RWPE1 (cell line): ENCODE results near the gene CCNY.

Source experiments
- CTCF ChIA-PET: fragments of 350-600 bp; sonication (Branson Sonifier 250); formaldehyde crosslinking; extraction: SDS; loops from one replicate; lab custom pipeline; 2021; lab: Yijun Ruan, JAX
- POLR2A ChIA-PET: fragments of 400-600 bp; formaldehyde crosslinking; extraction: SDS; loops from one replicate; lab custom pipeline; 2020; ENCODE audit warnings: antibody characterized with exemption; ENCODE audit not compliant: low non-redundant PET; lab: Yijun Ruan, JAX
- DNase-seq: peaks from one replicate; pipeline ENCODE4 v3.0.0; 2012; ENCODE audit warnings: low spot score
- H3K27ac ChIP-seq: fragments of 450-650 bp; 2 replicates; pipeline ENCODE4 v1.5.1; 2017
- TF ChIP-seq, protein P1 (sequence below): fragments of 450-650 bp; conservative IDR thresholded peaks from 2 replicates; pipeline ENCODE4 v1.5.1; 2017; ENCODE audit warnings: low read depth, mild to moderate bottlenecking

Gene CCNY

GRCh38 chr10:35375091-35375765 lies 38.9 kb downstream of the CCNY start:
- H3K27ac ChIP-seq, result no peak overlapping the region
- ChIA-PET POLR2A (no interaction called here), CTCF (no interaction called here)
- no peak for DNase-seq
- TF ChIP-seq, protein P1, sequence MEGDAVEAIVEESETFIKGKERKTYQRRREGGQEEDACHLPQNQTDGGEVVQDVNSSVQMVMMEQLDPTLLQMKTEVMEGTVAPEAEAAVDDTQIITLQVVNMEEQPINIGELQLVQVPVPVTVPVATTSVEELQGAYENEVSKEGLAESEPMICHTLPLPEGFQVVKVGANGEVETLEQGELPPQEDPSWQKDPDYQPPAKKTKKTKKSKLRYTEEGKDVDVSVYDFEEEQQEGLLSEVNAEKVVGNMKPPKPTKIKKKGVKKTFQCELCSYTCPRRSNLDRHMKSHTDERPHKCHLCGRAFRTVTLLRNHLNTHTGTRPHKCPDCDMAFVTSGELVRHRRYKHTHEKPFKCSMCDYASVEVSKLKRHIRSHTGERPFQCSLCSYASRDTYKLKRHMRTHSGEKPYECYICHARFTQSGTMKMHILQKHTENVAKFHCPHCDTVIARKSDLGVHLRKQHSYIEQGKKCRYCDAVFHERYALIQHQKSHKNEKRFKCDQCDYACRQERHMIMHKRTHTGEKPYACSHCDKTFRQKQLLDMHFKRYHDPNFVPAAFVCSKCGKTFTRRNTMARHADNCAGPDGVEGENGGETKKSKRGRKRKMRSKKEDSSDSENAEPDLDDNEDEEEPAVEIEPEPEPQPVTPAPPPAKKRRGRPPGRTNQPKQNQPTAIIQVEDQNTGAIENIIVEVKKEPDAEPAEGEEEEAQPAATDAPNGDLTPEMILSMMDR, result no peak

DNA sequence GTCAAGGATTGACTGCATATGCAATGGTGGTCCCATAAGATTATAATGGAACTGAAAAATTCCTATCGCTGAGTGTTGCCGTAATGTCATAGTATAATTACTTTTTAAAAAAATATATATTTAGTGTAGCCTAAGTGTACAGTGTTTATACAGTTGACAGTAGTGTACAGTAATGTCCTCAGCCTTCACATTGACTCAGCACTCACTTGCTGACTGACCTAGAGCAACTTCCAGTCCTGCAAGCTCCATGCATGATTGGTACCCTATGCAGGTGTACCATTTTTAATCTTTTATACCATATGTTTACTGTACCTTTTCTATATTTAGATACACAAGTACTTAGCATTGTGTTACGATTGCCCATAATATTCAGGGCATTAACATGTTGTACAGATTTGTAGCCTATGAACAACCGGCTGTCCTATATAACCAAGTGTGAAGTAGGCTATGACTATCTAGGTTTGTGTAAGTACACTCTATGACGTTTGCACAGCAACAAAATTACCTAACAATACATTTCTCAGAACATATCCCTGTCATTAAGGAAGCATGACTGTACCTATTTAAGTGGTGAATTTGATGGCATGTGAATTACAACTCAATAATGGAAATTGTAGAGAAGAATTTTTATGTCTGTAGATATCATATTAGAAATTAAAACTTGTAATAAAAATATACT lies 40.9 kb downstream of the CCNY start:
- POLR2A ChIA-PET, result no interaction called here
- TF ChIP-seq, protein P1, result no peak
- no peak overlapping the region for H3K27ac ChIP-seq

DNA sequence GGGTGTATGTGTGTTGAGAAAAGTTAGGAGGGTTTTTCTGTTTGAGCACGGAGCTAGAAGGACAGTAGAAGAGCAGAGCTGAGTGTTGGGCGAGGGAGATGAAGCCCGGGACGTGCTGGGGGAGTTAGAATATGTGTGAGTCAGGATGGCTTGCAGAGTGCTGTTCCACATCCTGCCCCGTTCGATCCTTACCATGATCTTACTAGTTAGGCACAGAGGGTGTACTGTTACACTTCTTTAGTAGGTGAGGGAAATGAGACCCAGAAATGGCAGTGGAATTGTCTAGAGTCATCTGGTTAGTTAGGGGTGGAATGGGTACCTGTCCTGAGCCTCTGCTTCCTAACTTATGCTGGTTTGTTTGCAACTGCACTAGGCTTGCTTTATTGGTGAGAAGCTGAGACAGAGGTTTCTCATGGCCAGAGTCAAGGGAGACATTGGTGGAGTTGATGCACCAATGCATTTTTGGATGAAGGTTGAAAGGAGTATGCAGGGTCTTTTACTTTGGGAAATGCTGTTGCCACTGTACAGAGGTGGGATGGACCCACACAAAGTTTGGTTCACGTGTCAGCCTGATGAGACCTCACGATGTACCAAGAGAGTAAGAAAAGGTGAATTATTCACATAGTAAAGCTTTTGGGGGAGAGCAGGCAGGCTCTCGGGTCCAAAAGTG lies 42.4 kb downstream of the CCNY start:
- DNase-seq, result no peak
- no peak overlapping the region for H3K27ac ChIP-seq
- TF ChIP-seq, protein P1, result no peak
- CTCF ChIA-PET, result interaction anchor here (1.0 kb wide), 1 partner anchor 15 kb away, joined by 3 read pairs; no protein-coding TSS in a partner anchor
- POLR2A ChIA-PET, result no interaction called here

More for the DNA sequence above, 40.9 kb downstream of the CCNY start:
- no peak for DNase-seq
- CTCF ChIA-PET, result no interaction called here

DNA sequence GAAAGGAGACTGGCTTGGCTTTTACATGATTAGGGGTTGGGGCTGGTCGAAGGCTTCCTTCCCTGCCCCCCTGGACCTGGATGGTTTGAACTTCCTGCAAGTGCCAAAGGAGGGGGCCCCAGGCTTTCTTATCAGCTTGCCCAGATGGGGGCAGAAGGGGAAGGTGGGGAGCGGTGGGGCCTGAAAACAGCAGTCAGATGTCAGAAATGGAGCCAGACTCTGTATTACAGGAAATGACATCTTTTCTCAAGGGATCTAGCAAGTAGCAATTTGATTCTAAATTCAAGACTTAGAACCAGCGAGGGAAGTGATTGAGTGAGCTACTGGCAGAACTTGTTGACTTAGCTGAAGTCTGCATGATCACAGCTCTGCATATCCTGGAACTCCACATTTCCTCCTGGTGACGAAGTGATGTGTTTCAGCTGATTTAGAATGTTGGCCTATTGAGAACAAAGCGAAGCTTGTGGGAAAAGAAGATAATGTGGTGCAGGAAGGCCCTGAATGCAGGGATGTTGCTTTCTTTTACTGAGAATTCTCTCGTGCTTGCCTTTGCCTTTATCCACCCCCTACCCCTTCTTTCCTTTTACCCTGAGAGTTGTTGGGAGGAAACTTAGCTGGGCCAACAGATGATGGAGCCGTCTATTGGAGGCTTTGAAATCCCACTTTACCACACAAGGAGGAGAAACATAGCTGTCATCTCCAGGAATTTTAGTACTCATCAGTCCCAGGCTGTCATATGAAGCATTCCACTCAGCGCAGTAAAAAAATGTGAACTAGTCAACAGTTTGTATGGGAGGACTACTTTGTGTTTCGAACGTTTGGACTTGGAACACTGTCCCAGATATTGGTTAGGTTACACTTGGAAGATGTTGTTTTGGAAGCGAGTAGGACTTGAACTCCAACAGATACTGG lies 43.2 kb downstream of the CCNY start:
- H3K27ac ChIP-seq, result no peak overlapping the region
- DNase-seq, result no peak
- TF ChIP-seq, protein P1, result no peak
- ChIA-PET POLR2A (no interaction called here), CTCF (interaction anchor here (0.7 to 1.0 kb wide), 2 partner anchors 12 to 14 kb away, joined by 3 read pairs; no protein-coding TSS in a partner anchor)

DNA sequence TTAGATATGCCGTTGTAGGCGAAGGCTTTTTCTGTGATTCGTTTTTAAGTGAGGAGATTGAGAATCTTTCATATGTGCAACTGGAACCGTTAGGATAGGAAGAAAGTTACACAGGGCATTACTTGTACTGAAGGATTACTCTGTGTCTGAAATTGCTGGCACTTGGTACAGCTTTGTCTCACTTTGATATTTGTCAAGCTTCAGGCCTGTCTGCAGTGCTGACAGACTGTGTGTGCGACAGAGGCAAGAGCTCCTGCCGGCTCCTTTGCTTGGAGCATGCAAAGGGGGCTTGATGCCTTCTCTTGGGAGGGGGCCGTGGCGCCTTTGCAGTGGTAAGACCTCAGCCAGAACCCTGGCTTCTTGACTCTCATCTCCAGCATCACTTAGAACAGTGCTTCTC lies 45.8 kb downstream of the CCNY start:
- ChIA-PET CTCF (interaction anchor here (0.6 kb wide), 1 partner anchor 709 kb away, joined by 3 read pairs; no protein-coding TSS in a partner anchor), POLR2A (no interaction called here)
- no peak overlapping the region for H3K27ac ChIP-seq
- no peak for DNase-seq
- TF ChIP-seq, protein P1, result no peak
